GM23248 (cell line): ENCODE measurements around the gene NAIF1.

Source experiments
- EZH2 ChIP-seq: fragments of 200-600 bp; sonication (generic); IDR thresholded peaks from 2 replicates; pipeline ENCODE4 v1.6.1; 2018; ENCODE audit warnings: antibody characterized with exemption, mild to moderate bottlenecking; ENCODE audit not compliant: insufficient read depth, poor library complexity, severe bottlenecking
- EZH2phosphoT487 ChIP-seq: fragments of 200-600 bp; sonication (generic); IDR thresholded peaks from 2 replicates; pipeline ENCODE4 v1.6.1; 2018; ENCODE audit warnings: antibody characterized with exemption, moderate library complexity, mild to moderate bottlenecking, low read depth; ENCODE audit not compliant: insufficient read depth

- TF ChIP-seq EZH2phosphoT487: no peak
- no peak for TF ChIP-seq EZH2
These were observed 40.5 kb upstream of the NAIF1 start for GRCh38 chr9:128107468-128108268.
